ENCODE results near the gene CDKAL1.

CDKAL1 gene

GRCh38 chr6:21131406-21131805 is 597.1 kb downstream of the CDKAL1 start (continued):
- TF ChIP-seq RARB (CRISPR knock-in tag; IDR thresholded peaks at IDR 0.05) (no peak), ZC3H10 (CRISPR knock-in tag; IDR thresholded peaks at IDR 0.05) (no peak), SNAI2 (CRISPR knock-in tag; IDR thresholded peaks at IDR 0.05) (no peak), PPARA (CRISPR knock-in tag; IDR thresholded peaks at IDR 0.05; ENCODE audit: borderline replicate concordance) (no peak), ZNF8 (CRISPR knock-in tag; IDR thresholded peaks at IDR 0.05) (no peak), CSDC2 (CRISPR knock-in tag; IDR thresholded peaks at IDR 0.05) (no peak), TOX (CRISPR knock-in tag; IDR thresholded peaks at IDR 0.05; ENCODE audit: borderline replicate concordance) (no peak)

DNA sequence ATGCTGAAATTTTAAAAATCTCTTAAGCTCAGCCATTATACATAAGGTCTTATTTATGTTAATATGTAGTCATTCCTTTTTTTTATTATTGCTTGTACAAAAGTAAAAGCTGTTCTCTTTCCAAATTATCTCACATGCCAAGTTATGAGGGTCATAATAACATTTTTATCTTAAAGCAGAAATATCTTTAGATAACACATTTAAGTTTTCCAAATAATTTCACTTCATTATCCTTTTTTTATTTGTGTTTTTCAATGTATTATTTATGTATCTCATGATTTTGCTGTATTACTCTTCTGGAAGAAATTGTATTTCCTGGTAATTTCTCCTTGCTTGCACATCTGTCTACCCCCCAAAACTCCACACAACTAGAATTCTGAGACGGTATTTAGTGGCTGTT is 598.2 kb downstream of the CDKAL1 start:
- TF ChIP-seq ZC3H10 (CRISPR knock-in tag; IDR thresholded peaks at IDR 0.05) (no peak), CSRNP3 (CRISPR knock-in tag; IDR thresholded peaks at IDR 0.05) (no peak), ESRRG (CRISPR knock-in tag; IDR thresholded peaks at IDR 0.05) (no peak), BACH2 (CRISPR knock-in tag; IDR thresholded peaks at IDR 0.05; ENCODE audit: borderline replicate concordance) (no peak), ZFP3 (CRISPR knock-in tag; IDR thresholded peaks at IDR 0.05) (no peak), ZFP30 (CRISPR knock-in tag; IDR thresholded peaks at IDR 0.05) (no peak), SNAI2 (CRISPR knock-in tag; IDR thresholded peaks at IDR 0.05) (no peak), GLIS3 (CRISPR knock-in tag; IDR thresholded peaks at IDR 0.05) (no peak), PPARA (CRISPR knock-in tag; IDR thresholded peaks at IDR 0.05; ENCODE audit: borderline replicate concordance) (no peak), ZNF8 (CRISPR knock-in tag; IDR thresholded peaks at IDR 0.05) (no peak), ZNF565 (CRISPR knock-in tag; conservative IDR thresholded peaks at IDR 0.05; ENCODE audit: low read depth) (no peak), RARB (CRISPR knock-in tag; IDR thresholded peaks at IDR 0.05) (no peak), CSDC2 (CRISPR knock-in tag; IDR thresholded peaks at IDR 0.05) (no peak), TCF4 (CRISPR knock-in tag; IDR thresholded peaks at IDR 0.05; ENCODE audit: borderline replicate concordance) (no peak), PATZ1 (CRISPR knock-in tag; IDR thresholded peaks at IDR 0.05; ENCODE audit: borderline replicate concordance) (no peak), ISL1 (CRISPR knock-in tag; IDR thresholded peaks at IDR 0.05) (no peak), ARNTL (CRISPR knock-in tag; IDR thresholded peaks at IDR 0.05; ENCODE audit: borderline replicate concordance, low read depth) (no peak)
- TF ChIP-seq, protein P1, sequence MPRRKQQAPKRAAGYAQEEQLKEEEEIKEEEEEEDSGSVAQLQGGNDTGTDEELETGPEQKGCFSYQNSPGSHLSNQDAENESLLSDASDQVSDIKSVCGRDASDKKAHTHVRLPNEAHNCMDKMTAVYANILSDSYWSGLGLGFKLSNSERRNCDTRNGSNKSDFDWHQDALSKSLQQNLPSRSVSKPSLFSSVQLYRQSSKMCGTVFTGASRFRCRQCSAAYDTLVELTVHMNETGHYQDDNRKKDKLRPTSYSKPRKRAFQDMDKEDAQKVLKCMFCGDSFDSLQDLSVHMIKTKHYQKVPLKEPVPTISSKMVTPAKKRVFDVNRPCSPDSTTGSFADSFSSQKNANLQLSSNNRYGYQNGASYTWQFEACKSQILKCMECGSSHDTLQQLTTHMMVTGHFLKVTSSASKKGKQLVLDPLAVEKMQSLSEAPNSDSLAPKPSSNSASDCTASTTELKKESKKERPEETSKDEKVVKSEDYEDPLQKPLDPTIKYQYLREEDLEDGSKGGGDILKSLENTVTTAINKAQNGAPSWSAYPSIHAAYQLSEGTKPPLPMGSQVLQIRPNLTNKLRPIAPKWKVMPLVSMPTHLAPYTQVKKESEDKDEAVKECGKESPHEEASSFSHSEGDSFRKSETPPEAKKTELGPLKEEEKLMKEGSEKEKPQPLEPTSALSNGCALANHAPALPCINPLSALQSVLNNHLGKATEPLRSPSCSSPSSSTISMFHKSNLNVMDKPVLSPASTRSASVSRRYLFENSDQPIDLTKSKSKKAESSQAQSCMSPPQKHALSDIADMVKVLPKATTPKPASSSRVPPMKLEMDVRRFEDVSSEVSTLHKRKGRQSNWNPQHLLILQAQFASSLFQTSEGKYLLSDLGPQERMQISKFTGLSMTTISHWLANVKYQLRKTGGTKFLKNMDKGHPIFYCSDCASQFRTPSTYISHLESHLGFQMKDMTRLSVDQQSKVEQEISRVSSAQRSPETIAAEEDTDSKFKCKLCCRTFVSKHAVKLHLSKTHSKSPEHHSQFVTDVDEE (CRISPR knock-in tag; IDR thresholded peaks at IDR 0.05): no peak
- TF ChIP-seq, protein P2, sequence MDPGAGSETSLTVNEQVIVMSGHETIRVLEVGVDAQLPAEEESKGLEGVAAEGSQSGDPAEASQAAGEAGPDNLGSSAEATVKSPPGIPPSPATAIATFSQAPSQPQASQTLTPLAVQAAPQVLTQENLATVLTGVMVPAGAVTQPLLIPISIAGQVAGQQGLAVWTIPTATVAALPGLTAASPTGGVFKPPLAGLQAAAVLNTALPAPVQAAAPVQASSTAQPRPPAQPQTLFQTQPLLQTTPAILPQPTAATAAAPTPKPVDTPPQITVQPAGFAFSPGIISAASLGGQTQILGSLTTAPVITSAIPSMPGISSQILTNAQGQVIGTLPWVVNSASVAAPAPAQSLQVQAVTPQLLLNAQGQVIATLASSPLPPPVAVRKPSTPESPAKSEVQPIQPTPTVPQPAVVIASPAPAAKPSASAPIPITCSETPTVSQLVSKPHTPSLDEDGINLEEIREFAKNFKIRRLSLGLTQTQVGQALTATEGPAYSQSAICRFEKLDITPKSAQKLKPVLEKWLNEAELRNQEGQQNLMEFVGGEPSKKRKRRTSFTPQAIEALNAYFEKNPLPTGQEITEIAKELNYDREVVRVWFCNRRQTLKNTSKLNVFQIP (CRISPR knock-in tag; IDR thresholded peaks at IDR 0.05; ENCODE audit: borderline replicate concordance, low read depth): no peak
- ATAC-seq: no peak

DNA sequence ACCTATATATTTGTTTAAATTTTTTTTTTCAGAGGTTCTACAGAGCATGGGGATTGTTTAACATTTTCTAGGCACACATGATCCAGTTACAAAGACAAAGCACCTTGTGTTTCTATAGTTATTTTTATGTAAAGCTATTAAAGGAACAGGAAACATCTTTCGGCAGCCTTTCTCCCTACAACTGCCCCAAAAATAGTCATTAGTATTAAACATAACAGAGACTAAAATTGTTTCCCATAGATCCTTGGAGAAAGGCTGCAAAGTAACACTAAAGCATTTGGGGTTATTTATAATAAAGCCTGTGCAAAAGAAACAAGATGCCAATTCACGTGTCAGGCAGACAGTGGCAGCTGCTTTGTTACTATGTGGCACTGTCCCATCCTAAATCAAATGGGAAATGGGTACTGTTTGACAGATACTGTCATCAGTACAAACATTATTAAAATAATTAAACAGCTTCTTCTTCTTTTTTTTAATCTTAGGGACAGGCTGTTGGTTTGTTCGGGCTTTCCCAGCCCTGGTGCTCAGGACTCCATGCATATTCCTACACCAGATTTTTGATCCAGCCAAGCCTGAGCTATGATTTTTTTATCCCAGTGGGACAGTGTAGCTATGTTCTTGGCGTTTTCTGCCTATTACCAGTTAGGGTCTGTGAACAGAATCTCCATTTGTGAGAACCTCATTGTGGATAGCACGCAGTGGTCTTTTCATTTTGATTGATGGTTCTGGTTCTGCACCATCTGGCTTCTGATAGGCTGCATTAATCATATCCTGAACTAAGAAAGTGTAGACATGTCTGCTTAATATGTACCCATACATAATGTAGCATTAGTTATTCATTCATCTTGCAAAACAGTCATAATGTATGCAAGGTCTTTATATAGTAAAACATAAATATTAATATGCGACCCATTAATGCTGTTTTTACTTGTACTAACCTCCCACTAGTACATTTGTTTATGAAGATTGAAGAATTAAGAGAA is 598.9 kb downstream of the CDKAL1 start:
- ATAC-seq: peak; percentile 43; the same call in 2 of the 3 replicates
- TF ChIP-seq ZC3H10 (CRISPR knock-in tag; IDR thresholded peaks at IDR 0.05) (no peak), RARB (CRISPR knock-in tag; IDR thresholded peaks at IDR 0.05) (no peak), PPARA (CRISPR knock-in tag; IDR thresholded peaks at IDR 0.05; ENCODE audit: borderline replicate concordance) (no peak), SNAI2 (CRISPR knock-in tag; IDR thresholded peaks at IDR 0.05) (no peak), TCF4 (CRISPR knock-in tag; IDR thresholded peaks at IDR 0.05; ENCODE audit: borderline replicate concordance) (no peak)
- TF ChIP-seq, protein P1 (CRISPR knock-in tag; IDR thresholded peaks at IDR 0.05): 0 out of 2 replicates have a peak, but pooled peaks have one; percentile 57
- TF ChIP-seq, protein P2 (CRISPR knock-in tag; IDR thresholded peaks at IDR 0.05; ENCODE audit: borderline replicate concordance, low read depth): no peak
- TF ChIP-seq, protein P3, sequence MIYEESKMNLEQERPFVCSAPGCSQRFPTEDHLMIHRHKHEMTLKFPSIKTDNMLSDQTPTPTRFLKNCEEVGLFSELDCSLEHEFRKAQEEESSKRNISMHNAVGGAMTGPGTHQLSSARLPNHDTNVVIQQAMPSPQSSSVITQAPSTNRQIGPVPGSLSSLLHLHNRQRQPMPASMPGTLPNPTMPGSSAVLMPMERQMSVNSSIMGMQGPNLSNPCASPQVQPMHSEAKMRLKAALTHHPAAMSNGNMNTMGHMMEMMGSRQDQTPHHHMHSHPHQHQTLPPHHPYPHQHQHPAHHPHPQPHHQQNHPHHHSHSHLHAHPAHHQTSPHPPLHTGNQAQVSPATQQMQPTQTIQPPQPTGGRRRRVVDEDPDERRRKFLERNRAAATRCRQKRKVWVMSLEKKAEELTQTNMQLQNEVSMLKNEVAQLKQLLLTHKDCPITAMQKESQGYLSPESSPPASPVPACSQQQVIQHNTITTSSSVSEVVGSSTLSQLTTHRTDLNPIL (CRISPR knock-in tag; IDR thresholded peaks at IDR 0.05; ENCODE audit: low read depth): no peak

Measured in SK-N-SH treated with all-trans-retinoic acid at 6 μM for 48 hours (cell line).